ENCODE data around the gene SERPIND1.

GRCh38 chr22:20822240-20822639 lies 48.3 kb downstream of the SERPIND1 start:
- TF ChIP-seq, protein P1, sequence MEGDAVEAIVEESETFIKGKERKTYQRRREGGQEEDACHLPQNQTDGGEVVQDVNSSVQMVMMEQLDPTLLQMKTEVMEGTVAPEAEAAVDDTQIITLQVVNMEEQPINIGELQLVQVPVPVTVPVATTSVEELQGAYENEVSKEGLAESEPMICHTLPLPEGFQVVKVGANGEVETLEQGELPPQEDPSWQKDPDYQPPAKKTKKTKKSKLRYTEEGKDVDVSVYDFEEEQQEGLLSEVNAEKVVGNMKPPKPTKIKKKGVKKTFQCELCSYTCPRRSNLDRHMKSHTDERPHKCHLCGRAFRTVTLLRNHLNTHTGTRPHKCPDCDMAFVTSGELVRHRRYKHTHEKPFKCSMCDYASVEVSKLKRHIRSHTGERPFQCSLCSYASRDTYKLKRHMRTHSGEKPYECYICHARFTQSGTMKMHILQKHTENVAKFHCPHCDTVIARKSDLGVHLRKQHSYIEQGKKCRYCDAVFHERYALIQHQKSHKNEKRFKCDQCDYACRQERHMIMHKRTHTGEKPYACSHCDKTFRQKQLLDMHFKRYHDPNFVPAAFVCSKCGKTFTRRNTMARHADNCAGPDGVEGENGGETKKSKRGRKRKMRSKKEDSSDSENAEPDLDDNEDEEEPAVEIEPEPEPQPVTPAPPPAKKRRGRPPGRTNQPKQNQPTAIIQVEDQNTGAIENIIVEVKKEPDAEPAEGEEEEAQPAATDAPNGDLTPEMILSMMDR (conservative IDR thresholded peaks at IDR 0.05; ENCODE audit: low read depth in 2 of 2) = no peak
- TF ChIP-seq POLR2AphosphoS5 (IDR thresholded peaks at IDR 0.05; ENCODE audit: low read depth) (no peak), EZH2phosphoT487 (IDR thresholded peaks at IDR 0.05; ENCODE audit: unreplicated experiment) (no peak), STAT1 (IDR thresholded peaks at IDR 0.05; ENCODE audit: unreplicated experiment) (no peak), CREB1 (CRISPR knock-in tag; IDR thresholded peaks at IDR 0.05; ENCODE audit: low read depth) (no peak), ETS1 (IDR thresholded peaks at IDR 0.05) (no peak)
- TF ChIP-seq, protein P2, sequence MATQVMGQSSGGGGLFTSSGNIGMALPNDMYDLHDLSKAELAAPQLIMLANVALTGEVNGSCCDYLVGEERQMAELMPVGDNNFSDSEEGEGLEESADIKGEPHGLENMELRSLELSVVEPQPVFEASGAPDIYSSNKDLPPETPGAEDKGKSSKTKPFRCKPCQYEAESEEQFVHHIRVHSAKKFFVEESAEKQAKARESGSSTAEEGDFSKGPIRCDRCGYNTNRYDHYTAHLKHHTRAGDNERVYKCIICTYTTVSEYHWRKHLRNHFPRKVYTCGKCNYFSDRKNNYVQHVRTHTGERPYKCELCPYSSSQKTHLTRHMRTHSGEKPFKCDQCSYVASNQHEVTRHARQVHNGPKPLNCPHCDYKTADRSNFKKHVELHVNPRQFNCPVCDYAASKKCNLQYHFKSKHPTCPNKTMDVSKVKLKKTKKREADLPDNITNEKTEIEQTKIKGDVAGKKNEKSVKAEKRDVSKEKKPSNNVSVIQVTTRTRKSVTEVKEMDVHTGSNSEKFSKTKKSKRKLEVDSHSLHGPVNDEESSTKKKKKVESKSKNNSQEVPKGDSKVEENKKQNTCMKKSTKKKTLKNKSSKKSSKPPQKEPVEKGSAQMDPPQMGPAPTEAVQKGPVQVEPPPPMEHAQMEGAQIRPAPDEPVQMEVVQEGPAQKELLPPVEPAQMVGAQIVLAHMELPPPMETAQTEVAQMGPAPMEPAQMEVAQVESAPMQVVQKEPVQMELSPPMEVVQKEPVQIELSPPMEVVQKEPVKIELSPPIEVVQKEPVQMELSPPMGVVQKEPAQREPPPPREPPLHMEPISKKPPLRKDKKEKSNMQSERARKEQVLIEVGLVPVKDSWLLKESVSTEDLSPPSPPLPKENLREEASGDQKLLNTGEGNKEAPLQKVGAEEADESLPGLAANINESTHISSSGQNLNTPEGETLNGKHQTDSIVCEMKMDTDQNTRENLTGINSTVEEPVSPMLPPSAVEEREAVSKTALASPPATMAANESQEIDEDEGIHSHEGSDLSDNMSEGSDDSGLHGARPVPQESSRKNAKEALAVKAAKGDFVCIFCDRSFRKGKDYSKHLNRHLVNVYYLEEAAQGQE (IDR thresholded peaks at IDR 0.05; ENCODE audit: unreplicated experiment) = no peak

All from GM23338 (cell line).